Kidney (tissue), 14 donors: ENCODE data around the gene KBTBD4. TPM values are rescaled to one million over a fixed set of nuclear protein-coding genes. Genes with fewer than 3 reads are reported as not detected.

Experiments
- DNase-seq, 5 donors: peaks; one replicate each; pipeline ENCODE4 v3.0.0-alpha.2; 2013 to 2020
- FAIRE-seq: peaks from 2 replicates; lab custom pipeline; 2012; peaks lifted over from hg19 to GRCh38; lab: Jason Lieb, UNC
- H3K27ac ChIP-seq, 2 donors: one replicate each; pipeline ENCODE4 v1.7.0; 2013; ENCODE audit warnings: low read depth in 2 of 2, low read length in 2 of 2, inconsistent platforms in 1 of 2
- H3K27me3 ChIP-seq: one replicate; pipeline ENCODE4 v1.7.1; 2013; ENCODE audit warnings: low read length, inconsistent platforms; ENCODE audit not compliant: control insufficient read depth, insufficient read depth
- H3K36me3 ChIP-seq, 3 donors: one replicate each; pipeline versions ENCODE4 v1.7.0 to v1.7.1; 2013; ENCODE audit warnings: low read length in 3 of 3, control low read depth in 1 of 3, inconsistent platforms in 1 of 3; ENCODE audit not compliant: insufficient read depth in 3 of 3, control insufficient read depth in 2 of 3
- H3K4me1 ChIP-seq, 3 donors: one replicate each; pipeline versions ENCODE4 v1.7.0 to v1.7.1; 2013; ENCODE audit warnings: low read length in 3 of 3, inconsistent platforms in 1 of 3, low read depth in 1 of 3; ENCODE audit not compliant: control insufficient read depth in 2 of 3, insufficient read depth in 2 of 3
- H3K4me3 ChIP-seq, 3 donors: one replicate each; pipeline versions ENCODE4 v1.7.0 to v1.8.1; 2013; ENCODE audit warnings: low read length in 3 of 3, control low read depth in 1 of 3, inconsistent platforms in 1 of 3
- H3K9ac ChIP-seq, 3 donors: one replicate each; pipeline versions ENCODE4 v1.7.0 to v1.7.1; 2013; ENCODE audit warnings: low read length in 3 of 3, control low read depth in 1 of 3, inconsistent platforms in 1 of 3
- H3K9me3 ChIP-seq, 3 donors: one replicate each; pipeline versions ENCODE4 v1.7.0 to v1.7.1; 2013; ENCODE audit warnings: low read length in 3 of 3, control low read depth in 1 of 3, inconsistent platforms in 1 of 3; ENCODE audit not compliant: control insufficient read depth in 2 of 3, insufficient read depth in 1 of 3
- intact Hi-C: fragments of 100-400 bp; cut with DNase I; formaldehyde crosslinking; loops from one replicate; pipeline ENCODE4 v1.11.1; 2022
- polyA plus RNA-seq: library from polyadenylated mRNA; stranded (reverse); fragments of 350-450 nt; fragmentation: Illumina TruSeq; extraction: RNeasy Lipid Tissue Mini Kit (QIAGEN cat#74804); gene quantifications from one replicate; pipeline ENCODE4 v1.2.3, GENCODE V29; 2014; ENCODE audit warnings: low read depth, low replicate concordance; ENCODE audit not compliant: insufficient read depth
- total RNA-seq: library from RNA; stranded (reverse); fragmentation: NEBNext Ultra II Directional; extraction: Animal tissue kit (Norgen Biotek cat#: 25700); gene quantifications from one replicate; pipeline ENCODE4 v1.2.1, GENCODE V29; 2021
- TF ChIP-seq, protein P1 (sequence below): IDR thresholded peaks from 3 replicates; pipeline ENCODE4 v1.5.1; 2012; ENCODE audit warnings: mild to moderate bottlenecking, moderate library complexity, borderline replicate concordance; ENCODE audit not compliant: insufficient read depth; ENCODE audit errors: extremely low read depth
- donor health status: control.
- donor health status: control.
- donor health status: control.
- donor health status: control.
- donor health status: control.
- donor health status: DM: yes; HTN: yes; CAD: no.
- donor health status: Normal renal cell carcinoma (clear cell type).

KBTBD4 gene
- total and polyA plus RNA-seq, 2 donors from 2014 or later, result 16.7 to 20.1 TPM

DNA sequence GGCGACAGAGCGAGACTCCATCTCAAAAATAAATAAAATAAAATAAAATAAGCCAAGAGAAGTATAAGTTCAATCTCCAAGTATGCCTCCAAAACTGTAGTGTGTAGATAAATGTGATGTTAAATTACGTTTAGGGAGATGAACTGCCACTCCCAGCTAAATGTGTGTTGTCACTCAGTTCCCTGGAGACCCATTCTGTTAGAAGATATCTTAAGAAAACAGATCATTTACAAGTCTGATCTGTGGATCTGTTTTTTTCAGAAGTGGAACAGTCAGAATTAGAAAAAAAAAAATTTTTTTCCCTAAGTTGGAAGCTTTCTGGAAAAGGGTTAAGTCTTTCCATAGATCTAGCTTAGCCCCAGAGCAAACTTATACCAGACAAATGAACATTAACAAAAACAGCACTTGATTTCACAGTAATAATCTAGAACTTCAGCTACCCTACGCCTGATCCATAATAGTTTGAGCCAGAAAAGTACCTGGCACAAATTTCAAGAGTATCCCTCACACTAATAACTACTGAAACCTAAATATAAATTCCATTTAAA is 44.0 kb downstream of the KBTBD4 start:
- Histone ChIP-seq H3K27ac (no peak overlapping the region), H3K4me1 (peaks cover 0 to 10% (median 10%) of the 10 kb centered on the region in 3 donors), H3K36me3 (peaks cover 0 to 3% (median 0%) of the 10 kb centered on the region in 3 donors), H3K9me3 (no peaks in the 10 kb centered on the region), H3K4me3 (no peak overlapping the region), H3K27me3 (no peaks in the 10 kb centered on the region), H3K9ac (no peak overlapping the region)
- FAIRE-seq (no peak), DNase-seq (no peak)
- intact Hi-C loops, result no loop called here
- TF ChIP-seq, protein P1, sequence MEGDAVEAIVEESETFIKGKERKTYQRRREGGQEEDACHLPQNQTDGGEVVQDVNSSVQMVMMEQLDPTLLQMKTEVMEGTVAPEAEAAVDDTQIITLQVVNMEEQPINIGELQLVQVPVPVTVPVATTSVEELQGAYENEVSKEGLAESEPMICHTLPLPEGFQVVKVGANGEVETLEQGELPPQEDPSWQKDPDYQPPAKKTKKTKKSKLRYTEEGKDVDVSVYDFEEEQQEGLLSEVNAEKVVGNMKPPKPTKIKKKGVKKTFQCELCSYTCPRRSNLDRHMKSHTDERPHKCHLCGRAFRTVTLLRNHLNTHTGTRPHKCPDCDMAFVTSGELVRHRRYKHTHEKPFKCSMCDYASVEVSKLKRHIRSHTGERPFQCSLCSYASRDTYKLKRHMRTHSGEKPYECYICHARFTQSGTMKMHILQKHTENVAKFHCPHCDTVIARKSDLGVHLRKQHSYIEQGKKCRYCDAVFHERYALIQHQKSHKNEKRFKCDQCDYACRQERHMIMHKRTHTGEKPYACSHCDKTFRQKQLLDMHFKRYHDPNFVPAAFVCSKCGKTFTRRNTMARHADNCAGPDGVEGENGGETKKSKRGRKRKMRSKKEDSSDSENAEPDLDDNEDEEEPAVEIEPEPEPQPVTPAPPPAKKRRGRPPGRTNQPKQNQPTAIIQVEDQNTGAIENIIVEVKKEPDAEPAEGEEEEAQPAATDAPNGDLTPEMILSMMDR, result no peak

- Histone ChIP-seq H3K27ac (no peak overlapping the region), H3K36me3 (peaks cover 0 to 3% (median 0%) of the 10 kb centered on the region in 3 donors), H3K9me3 (no peaks in the 10 kb centered on the region), H3K27me3 (no peaks in the 10 kb centered on the region), H3K4me3 (no peak overlapping the region), H3K9ac (no peak overlapping the region), H3K4me1 (peaks cover 0 to 8% (median 4%) of the 10 kb centered on the region in 3 donors)
- DNase-seq (no peak), FAIRE-seq (no peak)
- TF ChIP-seq, protein P1, result no peak
- intact Hi-C loops, result no loop called here
Observed at GRCh38 chr11:47533690-47534151, 45.0 kb downstream of the KBTBD4 start.

DNA sequence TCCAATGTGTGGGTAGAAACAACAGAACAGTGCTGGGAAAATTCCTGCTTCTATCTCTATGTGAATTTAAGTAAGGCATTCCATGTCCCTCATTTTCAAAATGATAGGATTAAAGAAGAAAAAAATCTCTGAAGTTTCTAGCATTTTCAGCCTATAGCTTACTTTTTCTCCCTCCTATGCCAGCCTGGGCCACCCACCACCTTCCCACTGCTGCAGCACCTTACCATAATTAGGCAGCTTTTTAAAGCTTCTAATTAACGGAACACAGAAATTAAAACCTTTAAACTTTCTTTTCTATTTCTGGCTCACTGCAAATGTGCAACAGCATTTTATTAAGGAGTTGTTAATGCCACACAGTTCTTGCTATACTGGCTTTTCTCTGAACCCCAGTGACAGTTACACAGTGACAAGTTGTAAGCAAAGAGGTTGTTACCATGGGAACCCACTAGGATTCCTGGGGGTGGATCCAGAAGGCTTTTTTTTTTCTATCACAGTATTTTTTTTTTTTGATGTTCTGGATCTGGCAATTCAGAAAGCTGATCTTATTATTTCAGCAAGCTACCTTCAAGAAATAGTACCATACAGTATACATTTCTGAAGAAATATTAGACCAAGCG is 46.1 kb downstream of the KBTBD4 start:
- no peak overlapping the region for H3K9ac ChIP-seq
- H3K4me1 ChIP-seq, result peaks cover 0 to 8% (median 4%) of the 10 kb centered on the region in 3 donors
- H3K36me3 ChIP-seq, result peaks cover 0 to 3% (median 0%) of the 10 kb centered on the region in 3 donors
- no peaks in the 10 kb centered on the region for H3K9me3 ChIP-seq
- no peak overlapping the region for H3K4me3 ChIP-seq
- DNase-seq, result peak in 2 of 5 donors; percentile 57 to 60
- intact Hi-C loops, result no loop called here
- no peak for FAIRE-seq
- TF ChIP-seq, protein P1, result no peak
- no peak overlapping the region for H3K27ac ChIP-seq
- no peaks in the 10 kb centered on the region for H3K27me3 ChIP-seq
